SK-N-SH treated with all-trans-retinoic acid at 6 μM for 48 hours (cell line): Measurements from ENCODE around the gene ABI3BP.

Source experiments
- ISL1 ChIP-seq: fragments of 250-450 bp; sonication (Bioruptor Pico); IDR thresholded peaks from 2 replicates; pipeline ENCODE4 v2.1.2; 2022; ENCODE audit warnings: mild to moderate bottlenecking, moderate library complexity
- PATZ1 ChIP-seq: fragments of 250-450 bp; sonication (Bioruptor Pico); IDR thresholded peaks from 2 replicates; pipeline ENCODE4 v1.8.0; 2020; ENCODE audit warnings: mild to moderate bottlenecking, moderate library complexity, borderline replicate concordance
- POU6F1 ChIP-seq: fragments of 250-450 bp; sonication (Bioruptor Pico); IDR thresholded peaks from 2 replicates; pipeline ENCODE4 v1.8.0; 2021; ENCODE audit warnings: low read depth, mild to moderate bottlenecking, moderate library complexity, borderline replicate concordance
- RARB ChIP-seq: fragments of 250-450 bp; sonication (Bioruptor Pico); IDR thresholded peaks from 2 replicates; pipeline ENCODE4 v1.8.0; 2021; ENCODE audit warnings: mild to moderate bottlenecking, moderate library complexity
- TCF4 ChIP-seq: fragments of 250-450 bp; sonication (Bioruptor Pico); IDR thresholded peaks from 2 replicates; pipeline ENCODE4 v1.8.0; 2021; ENCODE audit warnings: mild to moderate bottlenecking, moderate library complexity, borderline replicate concordance
- TOX ChIP-seq: fragments of 250-450 bp; sonication (Bioruptor Pico); IDR thresholded peaks from 2 replicates; pipeline ENCODE4 v1.8.0; 2021; ENCODE audit warnings: mild to moderate bottlenecking, moderate library complexity, borderline replicate concordance
- ZNF8 ChIP-seq: fragments of 450-650 bp; formaldehyde crosslinking; IDR thresholded peaks from 2 replicates; pipeline ENCODE4 v1.5.0; 2020; ENCODE audit warnings: mild to moderate bottlenecking, moderate library complexity
- TF ChIP-seq, protein P1 (sequence below): fragments of 250-450 bp; sonication (Bioruptor Pico); IDR thresholded peaks from 2 replicates; pipeline ENCODE4 v1.5.1; 2020; ENCODE audit warnings: low read depth, mild to moderate bottlenecking, moderate library complexity

DNA sequence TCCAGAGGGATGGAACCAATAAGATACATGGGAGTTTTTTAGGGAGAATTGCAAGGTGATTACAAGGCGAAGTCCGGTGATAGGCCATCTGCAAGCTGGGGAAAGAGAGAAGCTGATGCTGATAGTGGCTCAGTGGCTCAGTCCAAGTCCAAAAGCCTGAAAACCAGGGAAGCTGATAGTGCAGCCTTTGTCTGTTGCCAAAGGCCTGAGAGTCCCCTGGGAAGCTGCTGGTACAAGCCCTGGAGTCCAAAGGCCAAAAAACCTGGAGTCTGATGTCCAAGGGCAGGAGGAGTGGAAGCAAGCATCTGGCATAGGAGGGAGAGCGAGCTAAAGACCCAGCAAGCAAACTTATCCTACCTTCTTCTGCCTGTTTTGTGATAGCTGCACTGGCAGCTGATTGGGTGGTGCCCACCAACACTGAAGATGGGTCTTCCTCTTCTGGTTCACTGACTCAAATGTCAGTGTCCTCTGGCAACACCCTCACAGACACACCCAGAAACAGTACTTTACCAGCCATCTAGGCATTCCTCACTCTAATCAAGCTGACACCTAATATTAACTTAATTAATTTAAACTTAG, 267.2 kb downstream of the ABI3BP start:
- TF ChIP-seq PATZ1 (CRISPR knock-in tag) = no peak
- TF ChIP-seq TCF4 (CRISPR knock-in tag) = no peak
- no peak for TF ChIP-seq RARB
- no peak for TF ChIP-seq TOX
- TF ChIP-seq ISL1 = no peak
- no peak for TF ChIP-seq POU6F1 (CRISPR knock-in tag)
- TF ChIP-seq ZNF8 (CRISPR knock-in tag) = no peak
- TF ChIP-seq, protein P1, sequence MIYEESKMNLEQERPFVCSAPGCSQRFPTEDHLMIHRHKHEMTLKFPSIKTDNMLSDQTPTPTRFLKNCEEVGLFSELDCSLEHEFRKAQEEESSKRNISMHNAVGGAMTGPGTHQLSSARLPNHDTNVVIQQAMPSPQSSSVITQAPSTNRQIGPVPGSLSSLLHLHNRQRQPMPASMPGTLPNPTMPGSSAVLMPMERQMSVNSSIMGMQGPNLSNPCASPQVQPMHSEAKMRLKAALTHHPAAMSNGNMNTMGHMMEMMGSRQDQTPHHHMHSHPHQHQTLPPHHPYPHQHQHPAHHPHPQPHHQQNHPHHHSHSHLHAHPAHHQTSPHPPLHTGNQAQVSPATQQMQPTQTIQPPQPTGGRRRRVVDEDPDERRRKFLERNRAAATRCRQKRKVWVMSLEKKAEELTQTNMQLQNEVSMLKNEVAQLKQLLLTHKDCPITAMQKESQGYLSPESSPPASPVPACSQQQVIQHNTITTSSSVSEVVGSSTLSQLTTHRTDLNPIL = no peak
